T1000 (cell line): ENCODE data around the gene ZNF777.

Source experiments
- DNase-seq: peaks from one replicate; lab custom pipeline; 2025; ENCODE audit warnings: mixed read lengths; lab: John Stamatoyannopoulos, UW

ZNF777 gene

GRCh38 chr7:149476791-149477190, 15.9 kb upstream of the ZNF777 start:
- DNase-seq, result no peak

GRCh38 chr7:149475121-149476045, 14.5 kb upstream of the ZNF777 start:
- no peak for DNase-seq

GRCh38 chr7:149474309-149475120, 13.7 kb upstream of the ZNF777 start:
- DNase-seq, result no peak

- no peak for DNase-seq
Observed at GRCh38 chr7:149473251-149473650, 12.4 kb upstream of the ZNF777 start.

- no peak for DNase-seq
Observed at GRCh38 chr7:149471289-149471953, 10.6 kb upstream of the ZNF777 start.

- DNase-seq, result no peak
Observed at GRCh38 chr7:149469806-149470205, 8.9 kb upstream of the ZNF777 start.

- no peak for DNase-seq
Observed at GRCh38 chr7:149468208-149468607, 7.3 kb upstream of the ZNF777 start.

- no peak for DNase-seq
Observed at GRCh38 chr7:149467321-149467859, 6.5 kb upstream of the ZNF777 start.

- DNase-seq, result no peak
Observed at GRCh38 chr7:149466364-149466763, 5.5 kb upstream of the ZNF777 start.

GRCh38 chr7:149463500-149464161, 2.8 kb upstream of the ZNF777 start:
- DNase-seq, result no peak

GRCh38 chr7:149462101-149462520, 1.2 kb upstream of the ZNF777 start:
- DNase-seq, result no peak

- no peak for DNase-seq
Observed at GRCh38 chr7:149459540-149460452, 1.1 kb downstream of the ZNF777 start.

- DNase-seq, result no peak
Observed at GRCh38 chr7:149459201-149459539, 1.7 kb downstream of the ZNF777 start.

- DNase-seq, result no peak
Observed at GRCh38 chr7:149458235-149458634, 2.6 kb downstream of the ZNF777 start.

GRCh38 chr7:149457766-149458165, 3.1 kb downstream of the ZNF777 start:
- DNase-seq, result no peak

- no peak for DNase-seq
Observed at GRCh38 chr7:149456506-149457421, 4.1 kb downstream of the ZNF777 start.

- DNase-seq, result no peak
Observed at GRCh38 chr7:149455175-149455950, 5.5 kb downstream of the ZNF777 start.

GRCh38 chr7:149454750-149455149, 6.1 kb downstream of the ZNF777 start:
- DNase-seq, result no peak

GRCh38 chr7:149454006-149454405, 6.9 kb downstream of the ZNF777 start:
- DNase-seq, result no peak
